GM19468 (cell line): ENCODE data around the gene CREB5.
"Not testable (repeated sequence)": the region's sequence is repeated elsewhere in the genome, so short reads cannot be mapped to it uniquely, and the experiment has no call there.

ENCODE experiments used
- ATAC-seq: cut with Tn5 transposase; IDR thresholded peaks from one replicate; pipeline ENCODE4 v1.9.1; 2021; ENCODE audit warnings: mild to moderate bottlenecking, moderate library complexity, moderate number of reproducible peaks; ENCODE audit not compliant: unreplicated experiment; ENCODE audit errors: extremely low read depth

The CREB5 gene, protein sequence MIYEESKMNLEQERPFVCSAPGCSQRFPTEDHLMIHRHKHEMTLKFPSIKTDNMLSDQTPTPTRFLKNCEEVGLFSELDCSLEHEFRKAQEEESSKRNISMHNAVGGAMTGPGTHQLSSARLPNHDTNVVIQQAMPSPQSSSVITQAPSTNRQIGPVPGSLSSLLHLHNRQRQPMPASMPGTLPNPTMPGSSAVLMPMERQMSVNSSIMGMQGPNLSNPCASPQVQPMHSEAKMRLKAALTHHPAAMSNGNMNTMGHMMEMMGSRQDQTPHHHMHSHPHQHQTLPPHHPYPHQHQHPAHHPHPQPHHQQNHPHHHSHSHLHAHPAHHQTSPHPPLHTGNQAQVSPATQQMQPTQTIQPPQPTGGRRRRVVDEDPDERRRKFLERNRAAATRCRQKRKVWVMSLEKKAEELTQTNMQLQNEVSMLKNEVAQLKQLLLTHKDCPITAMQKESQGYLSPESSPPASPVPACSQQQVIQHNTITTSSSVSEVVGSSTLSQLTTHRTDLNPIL

GRCh38 chr7:28411876-28412662 is at the start of gene CREB5:
TSS of gene CREB5 (plus strand) at chr7:28412518. CDS start at chr7:28412915, 397 bp downstream.
- ATAC-seq: no peak

DNA sequence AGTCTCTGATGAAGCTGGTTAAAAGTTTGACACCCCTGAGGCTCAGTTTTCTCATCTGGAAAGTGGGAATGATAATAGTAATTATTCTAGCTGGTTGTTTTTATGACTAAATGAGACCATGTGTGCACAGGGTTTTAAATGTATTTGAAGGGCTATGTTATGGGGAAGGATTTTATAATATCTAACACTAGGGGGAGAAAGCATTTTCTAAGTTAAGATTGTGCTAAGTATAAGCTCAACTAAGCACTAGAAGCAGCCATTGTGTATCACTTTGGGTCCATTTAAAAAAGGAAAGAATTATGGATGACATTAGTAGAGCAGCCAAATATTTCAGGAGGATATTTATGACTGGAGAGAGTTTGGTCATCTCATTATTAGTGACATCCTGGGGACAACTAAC is 49.5 kb upstream of the CREB5 start:
- no peak for ATAC-seq

GRCh38 chr7:28364082-28364481 is 48.2 kb upstream of the CREB5 start:
- ATAC-seq: no peak

DNA sequence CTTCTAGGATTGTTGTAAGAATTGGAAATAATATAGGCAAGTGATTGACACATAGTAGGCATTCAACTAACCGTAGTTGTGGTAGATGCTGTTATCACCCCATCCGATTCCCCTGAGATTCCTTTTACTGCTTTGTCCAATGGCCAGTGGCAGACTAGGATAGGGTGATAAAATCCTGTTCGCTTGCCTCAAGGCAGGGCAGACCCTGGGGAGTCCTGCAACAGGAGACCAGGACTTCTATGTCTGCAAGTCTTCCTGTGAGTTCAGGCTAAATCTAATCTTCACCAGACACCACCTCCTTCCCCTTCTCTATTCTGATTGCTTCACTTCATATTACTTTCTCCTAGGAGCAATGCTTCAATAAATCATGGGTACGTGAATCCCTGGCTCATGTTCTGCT is 42.8 kb upstream of the CREB5 start:
- ATAC-seq: no peak

- no peak for ATAC-seq
Observed at GRCh38 chr7:28371846-28372245, 40.5 kb upstream of the CREB5 start.

DNA sequence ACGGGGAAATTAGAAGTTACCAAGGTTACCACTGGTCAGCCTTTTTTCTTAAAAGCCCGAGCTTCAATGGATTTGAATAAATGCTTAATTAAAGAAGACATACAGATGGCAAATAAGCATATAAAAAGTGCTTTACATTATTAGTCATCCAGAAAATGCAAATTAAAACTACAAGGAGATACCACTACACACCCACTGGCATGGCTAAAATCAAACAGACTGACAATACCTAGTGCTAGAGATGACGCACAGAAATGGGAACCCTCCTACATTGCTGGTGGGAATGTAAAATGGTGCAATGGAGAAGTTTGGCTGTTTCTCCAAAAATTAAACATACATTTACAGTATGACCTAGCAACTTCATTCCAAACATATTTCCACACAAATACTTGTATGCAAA is 38.3 kb upstream of the CREB5 start:
- no peak for ATAC-seq

DNA sequence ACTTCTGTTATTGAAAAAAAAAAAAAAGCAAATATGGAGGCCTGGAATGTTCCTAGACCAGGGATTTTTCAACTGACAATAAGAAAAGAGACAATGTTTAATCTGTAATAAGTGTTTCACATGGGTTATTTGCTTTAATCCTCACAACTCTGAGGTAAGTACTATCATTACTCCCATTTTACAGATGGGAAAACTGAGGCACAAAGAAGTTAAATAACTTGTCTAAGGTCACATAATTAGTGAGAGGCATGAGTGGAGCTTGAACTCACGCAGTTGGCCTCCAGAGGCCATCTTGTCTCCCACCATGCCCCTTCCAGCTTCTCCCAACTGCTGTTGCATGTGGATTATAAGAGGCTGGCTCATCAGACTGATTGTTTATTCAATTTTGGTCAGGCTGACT is 36.6 kb upstream of the CREB5 start:
- ATAC-seq: no peak

- no peak for ATAC-seq
Observed at GRCh38 chr7:28376634-28377033, 35.7 kb upstream of the CREB5 start.

GRCh38 chr7:28378574-28379149 is 33.7 kb upstream of the CREB5 start:
- ATAC-seq: no peak

- ATAC-seq: no peak
Observed at GRCh38 chr7:28381466-28381865, 30.9 kb upstream of the CREB5 start.

- no peak for ATAC-seq
Observed at GRCh38 chr7:28382144-28382543, 30.2 kb upstream of the CREB5 start.

GRCh38 chr7:28383975-28384374 is 28.3 kb upstream of the CREB5 start:
- no peak for ATAC-seq

DNA sequence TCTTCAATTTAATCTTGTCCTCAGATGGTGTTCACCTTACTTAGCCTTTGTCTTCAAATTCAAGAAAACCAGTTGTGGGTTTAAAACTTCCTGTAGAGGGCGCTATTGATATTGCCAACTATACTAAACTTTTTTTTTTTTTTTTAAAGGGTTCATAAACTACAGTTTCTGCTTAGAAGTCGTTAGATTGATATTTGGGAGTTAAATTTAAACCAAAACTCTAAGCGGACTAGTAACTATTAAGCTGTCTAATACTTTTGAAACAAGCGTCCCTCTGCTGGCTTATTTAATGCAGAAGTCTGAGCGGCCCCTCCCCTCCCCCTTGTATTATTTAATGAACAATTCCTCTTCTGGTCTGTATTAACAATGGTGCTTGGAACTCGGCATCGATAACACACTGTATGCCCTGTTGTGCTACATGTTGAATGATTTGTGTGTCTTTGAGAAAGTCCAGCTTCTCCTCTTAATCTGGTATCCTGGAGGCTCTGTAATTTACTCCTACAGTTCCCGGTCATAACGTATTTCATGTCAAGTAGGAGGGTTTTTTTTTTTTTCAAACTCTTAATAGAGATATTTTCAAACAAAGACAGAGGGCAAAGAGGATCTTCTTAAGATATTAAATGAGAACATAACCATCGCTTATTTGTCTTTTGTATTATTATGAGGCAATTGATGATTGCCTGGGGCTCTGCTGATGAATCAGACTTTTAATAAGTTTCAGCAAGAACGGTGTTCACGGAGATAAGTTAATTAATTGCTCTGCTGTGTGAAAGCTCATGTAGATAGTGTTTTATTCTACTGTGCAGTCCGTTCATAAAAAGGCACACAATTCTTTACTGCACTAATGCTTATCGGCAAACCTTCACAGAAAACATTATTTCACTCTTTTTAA is 22.6 kb upstream of the CREB5 start:
- ATAC-seq: no peak

DNA sequence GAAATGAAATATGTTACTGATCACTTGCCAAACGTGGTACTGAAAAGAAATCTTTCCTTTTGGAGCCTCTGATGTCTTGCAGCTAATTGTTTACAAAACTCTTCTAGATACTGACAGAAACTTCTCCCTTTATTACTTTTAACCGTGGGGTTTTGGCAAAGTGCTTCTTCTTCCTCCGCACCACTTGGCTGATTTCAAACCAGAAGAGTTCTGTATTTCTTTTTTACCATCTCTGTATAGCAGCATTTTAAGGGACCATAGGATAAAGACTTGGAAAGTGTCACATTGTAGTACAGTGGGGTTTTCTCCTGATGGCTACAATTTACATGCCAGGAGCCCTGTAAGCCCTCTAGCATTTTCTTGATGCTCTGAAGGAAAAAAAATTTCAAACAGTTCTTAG is 21.9 kb upstream of the CREB5 start:
- ATAC-seq: no peak

DNA sequence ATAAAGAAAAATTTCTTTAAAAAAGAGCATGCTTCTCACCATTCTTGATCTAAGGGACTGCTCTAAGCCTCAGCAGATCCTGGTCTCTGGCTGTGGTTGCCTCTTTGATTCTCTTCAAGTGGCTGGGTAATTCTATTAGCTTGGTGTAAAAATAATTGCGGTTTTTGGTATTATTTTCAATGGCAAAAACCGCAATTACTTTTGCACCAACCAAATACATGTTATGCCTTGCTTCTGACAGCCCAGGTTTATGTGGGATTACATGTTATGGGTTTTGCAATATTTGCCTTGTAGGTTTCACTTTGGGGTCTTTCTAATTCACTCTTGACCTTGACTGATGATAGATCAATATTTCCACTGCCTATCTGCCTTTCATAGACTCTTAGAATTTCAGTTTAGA is 20.0 kb upstream of the CREB5 start:
- ATAC-seq: no peak

DNA sequence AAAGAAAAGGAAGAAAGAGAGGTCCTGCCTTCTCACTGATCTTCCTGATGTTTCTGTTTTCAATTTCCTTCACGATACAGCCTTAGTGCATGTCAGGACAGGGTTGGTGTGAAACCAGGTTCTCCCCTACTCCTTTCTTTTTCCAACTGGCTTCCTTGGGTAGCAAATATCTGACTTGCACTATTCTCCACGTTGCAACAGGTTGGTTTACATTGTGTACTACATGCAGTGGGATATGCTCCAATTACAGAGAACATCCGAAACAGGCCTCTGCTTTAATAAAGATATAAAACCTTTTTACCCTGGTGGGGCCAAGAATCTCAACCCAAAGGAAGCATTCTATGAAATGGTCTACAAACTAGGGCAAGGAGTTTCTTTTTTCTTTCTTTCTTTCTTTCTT is 16.9 kb upstream of the CREB5 start:
- no peak for ATAC-seq

GRCh38 chr7:28395831-28396230 is 16.5 kb upstream of the CREB5 start:
- no peak for ATAC-seq

GRCh38 chr7:28397141-28397540 is 15.2 kb upstream of the CREB5 start:
- no peak for ATAC-seq

GRCh38 chr7:28400838-28401360 is 11.4 kb upstream of the CREB5 start:
- ATAC-seq: no peak

DNA sequence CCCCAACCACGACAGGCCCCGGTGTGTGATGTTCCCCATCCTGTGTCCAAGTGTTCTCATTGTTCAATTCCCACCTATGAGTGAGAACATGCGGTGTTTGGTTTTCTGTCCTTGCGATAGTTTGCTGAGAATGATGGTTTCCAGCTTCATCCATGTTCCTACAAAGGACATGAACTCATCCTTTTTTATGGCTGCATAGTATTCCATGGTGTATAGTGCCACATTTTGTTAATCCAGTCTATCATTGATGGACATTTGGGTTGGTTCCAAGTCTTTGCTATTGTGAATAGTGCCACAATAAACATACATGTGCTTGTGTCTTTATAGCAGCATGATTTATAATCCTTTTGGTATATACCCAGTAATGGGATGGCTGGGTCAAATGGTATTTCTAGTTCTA is 10.8 kb upstream of the CREB5 start:
- not testable (repeated sequence) for ATAC-seq
